SK-N-MC (cell line): ENCODE results near the gene PLAAT2.

ENCODE experiments used
- EZH2 ChIP-seq: fragments of 200-600 bp; sonication (generic); IDR thresholded peaks from one replicate; pipeline ENCODE4 v1.6.1; 2017; ENCODE audit warnings: antibody characterized with exemption
- FOXP2 ChIP-seq: optimal IDR thresholded peaks from 2 replicates; pipeline ENCODE3; 2011; ENCODE audit warnings: mild to moderate bottlenecking, moderate library complexity; ENCODE audit not compliant: insufficient read depth; ENCODE audit errors: extremely low read length, control extremely low read depth
- POLR2AphosphoS5 ChIP-seq: IDR thresholded peaks from 2 replicates; pipeline ENCODE4 v1.6.1; 2012; ENCODE audit warnings: mild to moderate bottlenecking, low read depth, low read length, borderline replicate concordance

GRCh38 chr11:63553759-63554158 is 9.4 kb downstream of the PLAAT2 start:
- TF ChIP-seq FOXP2 = no peak
- TF ChIP-seq EZH2 = no peak
- no peak for TF ChIP-seq POLR2AphosphoS5
